HFFc6 (cell line): Measurements from ENCODE around the gene LTBP2. TPM values are rescaled to one million over a fixed set of nuclear protein-coding genes. Genes with fewer than 3 reads are reported as not detected.

Experiments
- DNase-seq: peaks from one replicate; pipeline ENCODE4 v3.0.0-alpha.2; 2018
- H3K27ac Mint-ChIP-seq: 2 replicates; pipeline ENCODE4 v1.8.0; 2020; ENCODE audit warnings: mild to moderate bottlenecking, mixed read lengths
- H3K27me3 Mint-ChIP-seq: 2 replicates; pipeline ENCODE4 v1.8.0; 2021; ENCODE audit warnings: mild to moderate bottlenecking, moderate library complexity, mixed read lengths; ENCODE audit not compliant: insufficient read depth
- H3K36me3 Mint-ChIP-seq: 2 replicates; pipeline ENCODE4 v1.8.0; 2021; ENCODE audit warnings: low read depth, mixed read lengths
- H3K4me1 Mint-ChIP-seq: 2 replicates; pipeline ENCODE4 v1.8.0; 2020; ENCODE audit warnings: low read depth, mixed read lengths
- H3K4me3 Mint-ChIP-seq: 2 replicates; pipeline ENCODE4 v1.8.0; 2020; ENCODE audit warnings: mild to moderate bottlenecking, moderate library complexity, mixed read lengths
- H3K9me3 Mint-ChIP-seq: 2 replicates; pipeline ENCODE4 v1.8.0; 2020; ENCODE audit warnings: mild to moderate bottlenecking, mixed read lengths
- CTCF ChIP-seq: fragments of 200-600 bp; sonication (generic); IDR thresholded peaks from 2 replicates; pipeline ENCODE4 v1.5.0; 2021; ENCODE audit warnings: antibody characterized with exemption, mild to moderate bottlenecking
- total RNA-seq, 6 experiments: library from RNA; stranded (reverse); fragmentation: NEBNext Ultra II Directional; extraction: Animal tissue kit (Norgen Biotek cat#: 25700); gene quantifications; 2 replicates in 1 of 6; 3 replicates in 5 of 6; pipeline ENCODE4 v1.2.3, GENCODE V29; 2021

The LTBP2 gene
- total RNA-seq, 6 experiments from 2014 or later, result 109 to 165 (median 120) TPM

GRCh38 chr14:74568380-74568649 is 43.7 kb downstream of the LTBP2 start:
- Mint-ChIP-seq H3K9me3 (no peaks in the 10 kb centered on the region), H3K4me3 (no peak overlapping the region), H3K27ac (peak overlapping the region; percentile 93), H3K27me3 (peaks cover 1% of the 10 kb centered on the region; the same call in 1 of the 2 replicates), H3K36me3 (peaks cover 9% of the 10 kb centered on the region; the same call in 1 of the 2 replicates), H3K4me1 (peaks cover 76% of the 10 kb centered on the region)
- TF ChIP-seq CTCF, result no peak
- no peak for DNase-seq

DNA sequence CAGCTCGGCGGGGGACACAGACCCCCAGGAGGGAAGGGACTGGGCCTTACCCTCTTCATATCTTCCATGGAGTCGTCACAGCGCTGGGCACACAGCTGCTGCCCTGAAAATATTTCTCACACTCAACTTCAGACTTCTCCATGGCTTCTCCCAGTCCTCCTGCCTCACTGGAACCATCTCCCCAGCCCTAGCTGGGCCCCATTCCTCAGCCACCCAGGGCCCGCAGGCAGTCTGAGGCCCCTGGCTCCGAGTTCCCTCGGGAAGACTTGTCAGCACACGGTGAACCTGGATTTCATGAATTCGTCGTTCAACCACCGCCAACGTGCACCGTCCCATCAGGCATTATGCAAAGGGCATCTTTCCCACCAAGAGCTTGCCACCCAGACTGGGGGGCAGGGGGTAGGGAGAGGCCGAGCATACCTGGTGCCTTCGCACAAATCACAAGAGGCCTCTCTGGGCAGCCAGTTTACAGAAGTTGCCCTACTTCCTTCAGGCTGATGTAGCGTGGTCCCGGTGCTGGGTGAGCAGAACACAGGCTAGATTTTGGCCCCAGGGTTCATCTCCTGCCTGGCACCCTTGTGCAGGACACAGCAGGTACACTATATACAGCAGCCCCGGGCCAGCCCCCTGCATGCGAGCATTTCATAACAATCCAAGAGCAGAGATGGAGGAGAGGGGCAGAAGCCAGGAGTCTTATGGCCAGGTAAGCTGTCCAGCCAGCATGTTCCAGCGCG is 44.2 kb downstream of the LTBP2 start:
- H3K4me3 Mint-ChIP-seq, result no peak overlapping the region
- peaks cover 1% of the 10 kb centered on the region; the same call in 1 of the 2 replicates for H3K27me3 Mint-ChIP-seq
- H3K36me3 Mint-ChIP-seq, result peaks cover 9% of the 10 kb centered on the region; the same call in 1 of the 2 replicates
- no peaks in the 10 kb centered on the region for H3K9me3 Mint-ChIP-seq
- TF ChIP-seq CTCF, result no peak
- peaks cover 76% of the 10 kb centered on the region for H3K4me1 Mint-ChIP-seq
- no peak for DNase-seq
- H3K27ac Mint-ChIP-seq, result peak overlapping the region; percentile 93

GRCh38 chr14:74567219-74567618 is 44.8 kb downstream of the LTBP2 start:
- peak overlapping the region; percentile 76; the same call in 1 of the 2 replicates for H3K27ac Mint-ChIP-seq
- no peak overlapping the region for H3K4me3 Mint-ChIP-seq
- H3K4me1 Mint-ChIP-seq, result peaks cover 76% of the 10 kb centered on the region
- no peaks in the 10 kb centered on the region for H3K9me3 Mint-ChIP-seq
- no peak for TF ChIP-seq CTCF
- peaks cover 1% of the 10 kb centered on the region; the same call in 1 of the 2 replicates for H3K27me3 Mint-ChIP-seq
- DNase-seq, result no peak
- peaks cover 9% of the 10 kb centered on the region; the same call in 1 of the 2 replicates for H3K36me3 Mint-ChIP-seq

GRCh38 chr14:74566174-74567141 is 45.6 kb downstream of the LTBP2 start:
- no peak for DNase-seq
- no peak for TF ChIP-seq CTCF
- Mint-ChIP-seq H3K27ac (peak overlapping the region; percentile 76), H3K27me3 (peaks cover 1% of the 10 kb centered on the region; the same call in 1 of the 2 replicates), H3K4me1 (peaks cover 69% of the 10 kb centered on the region), H3K36me3 (peaks cover 9% of the 10 kb centered on the region; the same call in 1 of the 2 replicates), H3K4me3 (no peak overlapping the region), H3K9me3 (no peaks in the 10 kb centered on the region)

DNA sequence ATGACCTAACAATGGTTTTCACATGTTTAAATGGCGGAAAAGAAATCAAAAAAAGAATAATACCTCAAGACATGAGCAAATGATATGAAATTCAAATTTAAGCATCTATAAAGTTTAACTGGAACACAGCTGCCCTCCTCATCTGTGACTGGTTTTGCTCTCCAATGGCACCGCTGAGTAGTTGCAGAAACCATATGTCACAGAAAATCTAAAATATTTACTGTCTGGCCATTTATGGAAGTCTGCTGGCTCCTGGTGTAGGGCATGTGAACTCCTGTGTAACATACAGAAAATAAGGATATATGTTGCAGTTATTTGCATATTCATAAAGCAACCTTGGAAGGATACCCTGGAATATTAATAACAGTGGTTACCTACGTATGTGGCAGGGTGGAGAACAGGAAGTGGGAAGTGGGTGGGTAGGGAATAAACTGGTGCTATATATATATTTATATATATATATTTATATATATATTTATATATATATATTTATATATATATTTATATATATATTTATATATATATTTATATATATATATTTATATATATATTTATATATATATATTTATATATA is 48.4 kb downstream of the LTBP2 start:
- Mint-ChIP-seq H3K4me1 (peaks cover 52% of the 10 kb centered on the region), H3K36me3 (peaks cover 9% of the 10 kb centered on the region), H3K4me3 (no peak overlapping the region), H3K27me3 (peaks cover 1% of the 10 kb centered on the region; the same call in 1 of the 2 replicates), H3K27ac (no peak overlapping the region), H3K9me3 (no peaks in the 10 kb centered on the region)
- no peak for TF ChIP-seq CTCF
- no peak for DNase-seq
